Loucy (cell line): ENCODE measurements around the gene PKP2.
"Not testable (repeated sequence)": the region's sequence is repeated elsewhere in the genome, so short reads cannot be mapped to it uniquely, and the experiment has no call there.

Experiments used
- H2AFZ ChIP-seq: fragments of 200-600 bp; sonication (generic); 2 replicates; pipeline ENCODE4 v1.6.0; 2016; ENCODE audit warnings: antibody characterized with exemption, mild to moderate bottlenecking, low read length, moderate library complexity
- H3F3A ChIP-seq: fragments of 200-600 bp; 2 replicates; pipeline ENCODE4 v1.6.0; 2016; ENCODE audit warnings: antibody characterized with exemption, low read depth, mild to moderate bottlenecking
- H3K27me3 ChIP-seq: fragments of 200-600 bp; sonication (generic); 2 replicates; pipeline ENCODE4 v1.6.1; 2014; ENCODE audit warnings: low read length, mild to moderate bottlenecking; ENCODE audit not compliant: insufficient read depth, poor library complexity, severe bottlenecking
- H3K36me3 ChIP-seq: fragments of 200-600 bp; sonication (generic); 2 replicates; pipeline ENCODE4 v1.6.1; 2016; ENCODE audit warnings: low read length; ENCODE audit not compliant: insufficient read depth
- H3K4me1 ChIP-seq: fragments of 200-600 bp; sonication (generic); 2 replicates; pipeline ENCODE4 v1.5.1; 2014; ENCODE audit warnings: low read length, mild to moderate bottlenecking; ENCODE audit not compliant: insufficient read depth, poor library complexity, severe bottlenecking
- H3K4me2 ChIP-seq: fragments of 200-600 bp; sonication (generic); 2 replicates; pipeline ENCODE4 v1.6.0; 2014; ENCODE audit warnings: antibody characterized with exemption, low read length, low read depth, mild to moderate bottlenecking; ENCODE audit not compliant: poor library complexity, severe bottlenecking
- H3K4me3 ChIP-seq: fragments of 200-600 bp; sonication (generic); 2 replicates; pipeline ENCODE4 v1.5.1; 2014; ENCODE audit warnings: low read length, mild to moderate bottlenecking, mixed read lengths; ENCODE audit not compliant: poor library complexity, severe bottlenecking
- H3K79me2 ChIP-seq: fragments of 200-600 bp; sonication (generic); 2 replicates; pipeline ENCODE4 v1.6.1; 2014; ENCODE audit warnings: low read length; ENCODE audit not compliant: insufficient read depth
- H3K9ac ChIP-seq: fragments of 200-600 bp; sonication (generic); 2 replicates; pipeline ENCODE4 v1.6.0; 2014; ENCODE audit warnings: mild to moderate bottlenecking, low read depth, low read length, moderate library complexity; ENCODE audit not compliant: poor library complexity, severe bottlenecking
- H3K9me2 ChIP-seq: fragments of 200-600 bp; sonication (generic); replicated peaks from 2 replicates; pipeline ENCODE4 v1.6.1; 2016; ENCODE audit warnings: low read depth, low read length, mixed read lengths
- H3K9me3 ChIP-seq: fragments of 200-600 bp; sonication (generic); 2 replicates; pipeline ENCODE4 v1.6.1; 2014; ENCODE audit warnings: mild to moderate bottlenecking, antibody characterized with exemption, low read length, low read depth; ENCODE audit not compliant: insufficient read depth
- H4K20me1 ChIP-seq: fragments of 200-600 bp; sonication (generic); 2 replicates; pipeline ENCODE4 v1.6.0; 2014; ENCODE audit warnings: antibody characterized with exemption, low read length, mild to moderate bottlenecking; ENCODE audit not compliant: insufficient read depth, poor library complexity, severe bottlenecking
- CTCF ChIP-seq: fragments of 200-600 bp; sonication (generic); conservative IDR thresholded peaks from 2 replicates; pipeline ENCODE4 v1.5.1; 2014; ENCODE audit warnings: mild to moderate bottlenecking, antibody characterized with exemption, low read length
- EZH2phosphoT487 ChIP-seq: fragments of 200-600 bp; IDR thresholded peaks from 2 replicates; pipeline ENCODE4 v1.6.1; 2018; ENCODE audit warnings: antibody characterized with exemption, mild to moderate bottlenecking, moderate library complexity, borderline replicate concordance

PKP2 gene

GRCh38 chr12:32881107-32881506, 15.5 kb downstream of the PKP2 start:
- Histone ChIP-seq H3K4me3 (no peak overlapping the region), H3F3A (no peaks in the 10 kb centered on the region)

GRCh38 chr12:32879066-32879465, 17.5 kb downstream of the PKP2 start:
- not testable (repeated sequence) for H3K9me3 ChIP-seq, H4K20me1 ChIP-seq, H3K9me2 ChIP-seq, H3F3A ChIP-seq, H3K27me3 ChIP-seq, H2AFZ ChIP-seq, H3K9ac ChIP-seq, H3K4me2 ChIP-seq, H3K4me1 ChIP-seq, H3K4me3 ChIP-seq, H3K79me2 ChIP-seq, H3K36me3 ChIP-seq

More at GRCh38 chr12:32881107-32881506, 15.5 kb downstream of the PKP2 start:
- no peaks in the 10 kb centered on the region for H3K36me3 ChIP-seq
- H3K27me3 ChIP-seq: no peaks in the 10 kb centered on the region
- H4K20me1 ChIP-seq: no peaks in the 10 kb centered on the region
- no peaks in the 10 kb centered on the region for H3K4me1 ChIP-seq
- H3K79me2 ChIP-seq: no peaks in the 10 kb centered on the region
- no peak for TF ChIP-seq CTCF
- no peak overlapping the region for H3K4me2 ChIP-seq
- no peaks in the 10 kb centered on the region for H3K9me2 ChIP-seq
- H3K9ac ChIP-seq: no peak overlapping the region
- no peak overlapping the region for H2AFZ ChIP-seq
- no peaks in the 10 kb centered on the region for H3K9me3 ChIP-seq

- Histone ChIP-seq H3F3A (no peaks in the 10 kb centered on the region), H3K27me3 (no peaks in the 10 kb centered on the region), H2AFZ (no peak overlapping the region), H3K36me3 (no peaks in the 10 kb centered on the region), H3K4me2 (no peak overlapping the region), H3K9ac (no peak overlapping the region), H3K4me1 (no peaks in the 10 kb centered on the region), H3K79me2 (no peaks in the 10 kb centered on the region), H4K20me1 (no peaks in the 10 kb centered on the region), H3K9me2 (no peaks in the 10 kb centered on the region), H3K4me3 (no peak overlapping the region), H3K9me3 (no peaks in the 10 kb centered on the region)
- TF ChIP-seq CTCF (no peak), EZH2phosphoT487 (no peak)
Measured at GRCh38 chr12:32877601-32878459, 18.7 kb downstream of the PKP2 start.

- H3K4me1 ChIP-seq: no peaks in the 10 kb centered on the region
- no peak for TF ChIP-seq CTCF
- TF ChIP-seq EZH2phosphoT487: no peak
- H3K4me3 ChIP-seq: no peak overlapping the region
- no peaks in the 10 kb centered on the region for H3F3A ChIP-seq
- H3K79me2 ChIP-seq: no peaks in the 10 kb centered on the region
- no peaks in the 10 kb centered on the region for H3K9me3 ChIP-seq
- H3K27me3 ChIP-seq: no peaks in the 10 kb centered on the region
- no peaks in the 10 kb centered on the region for H3K9me2 ChIP-seq
- H3K9ac ChIP-seq: no peak overlapping the region
- no peak overlapping the region for H3K4me2 ChIP-seq
- H4K20me1 ChIP-seq: no peaks in the 10 kb centered on the region
- H3K36me3 ChIP-seq: no peaks in the 10 kb centered on the region
- no peak overlapping the region for H2AFZ ChIP-seq
Measured at GRCh38 chr12:32876004-32876403, 20.6 kb downstream of the PKP2 start.
